Islet precursor cell (in vitro differentiated cells): Measurements from ENCODE around the gene TUBG2.

Source experiments
- DNase-seq: peaks from one replicate; pipeline ENCODE4 v3.0.0-alpha.2; 2018

TUBG2 gene

GRCh38 chr17:42700586-42701289 lies 41.7 kb downstream of the TUBG2 start:
- DNase-seq: no peak

- no peak for DNase-seq
These were observed 43.4 kb downstream of the TUBG2 start for GRCh38 chr17:42702446-42702845.

- no peak for DNase-seq
These were observed 45.4 kb downstream of the TUBG2 start for GRCh38 chr17:42704490-42704836.

DNA sequence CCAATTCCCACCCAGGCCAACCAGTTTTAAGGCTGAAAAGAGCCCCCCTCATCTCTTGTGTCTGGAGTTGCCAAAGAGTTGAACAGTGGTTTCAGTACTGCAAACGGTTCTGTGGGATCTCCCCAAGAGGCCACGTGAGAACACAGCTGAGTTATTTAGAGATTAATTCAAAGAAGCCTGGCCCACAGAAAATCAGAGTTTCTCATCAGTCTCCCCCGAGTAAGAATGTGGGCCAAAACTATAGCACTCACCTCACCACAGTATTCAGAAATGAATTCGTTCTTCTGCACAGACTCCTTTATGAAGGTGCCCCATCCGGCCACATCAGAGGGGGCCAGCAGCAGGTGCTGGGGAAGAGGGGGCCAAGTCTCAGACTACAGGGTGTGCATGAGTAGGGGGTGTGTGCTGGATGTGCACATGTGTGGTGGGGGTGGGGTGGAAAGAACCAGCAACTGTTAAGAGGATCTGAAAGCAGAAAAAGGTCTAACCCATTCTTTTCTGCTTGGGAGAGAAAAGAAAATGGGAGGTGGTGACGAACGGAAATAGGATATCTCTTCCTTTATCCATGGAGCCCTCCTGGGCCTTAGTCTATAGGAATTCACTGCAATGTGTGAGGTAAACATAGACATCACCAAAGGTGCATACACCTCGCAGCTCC lies 45.9 kb downstream of the TUBG2 start:
- no peak for DNase-seq

- DNase-seq: no peak
These were observed 47.6 kb downstream of the TUBG2 start for GRCh38 chr17:42706732-42707131.

- DNase-seq: no peak
These were observed 49.5 kb downstream of the TUBG2 start for GRCh38 chr17:42708588-42708987.

DNA sequence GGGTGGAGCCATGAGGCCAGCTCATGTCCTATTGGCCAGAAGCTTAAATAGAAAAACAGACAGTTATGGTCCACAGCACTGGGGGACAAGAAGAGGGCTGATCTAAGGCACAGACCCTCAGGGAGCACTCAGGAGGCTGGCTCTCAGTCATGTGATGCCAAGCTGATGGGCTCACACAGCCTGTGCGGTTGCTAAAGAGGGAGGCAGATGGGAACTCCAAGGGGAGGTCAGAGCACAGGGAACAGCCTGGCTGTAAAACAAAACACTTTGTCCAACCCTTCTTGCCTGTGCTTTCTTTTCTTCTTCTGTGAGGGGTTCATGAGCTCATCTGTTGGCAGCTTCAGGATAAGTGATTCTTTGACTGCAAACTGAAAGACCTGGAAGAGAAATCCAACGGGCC lies 50.5 kb downstream of the TUBG2 start:
- no peak for DNase-seq
